Measurements from ENCODE around the gene ZNF597. TPM values are rescaled to one million over a fixed set of nuclear protein-coding genes. Genes with fewer than 3 reads are reported as not detected.
"Not testable (repeated sequence)": the region's sequence is repeated elsewhere in the genome, so short reads cannot be mapped to it uniquely, and the experiment has no call there.

The ZNF597 gene
- total and polyA plus RNA-seq, 2 donors (not counting 1 experiment from before 2014, with no cell fraction given): 1.6 to 2.0 TPM

GRCh38 chr16:3476409-3476808 is 33.1 kb upstream of the ZNF597 start:
- peaks cover 30% of the 10 kb centered on the region for H3K79me2 ChIP-seq (ENCODE audit: control insufficient read depth, insufficient read depth, low read length)
- no peak overlapping the region for H3K27ac ChIP-seq (ENCODE audit: insufficient read depth, low read length)
- no peaks in the 10 kb centered on the region for H3K4me1 ChIP-seq (ENCODE audit: control insufficient read depth, extremely low read depth, insufficient read depth, low read length)
- H3K36me3 ChIP-seq (ENCODE audit: control insufficient read depth, insufficient read depth, low read length): peaks cover 3% of the 10 kb centered on the region
- no peak for TF ChIP-seq CTCF (conservative IDR thresholded peaks at IDR 0.05 in 1 of 2, IDR thresholded peaks at IDR 0.05 in 1 of 2; ENCODE audit: low read depth in 1 of 2, low read length in 2 of 2)
- TF ChIP-seq EZH2 (IDR thresholded peaks at IDR 0.05; ENCODE audit: low read length, missing control alignments): no peak
- DNase-seq (ENCODE audit: low read depth in 2 of 2): no peak
- H2AFZ ChIP-seq (ENCODE audit: low read length): no peak overlapping the region
- no peaks in the 10 kb centered on the region for H4K20me1 ChIP-seq (ENCODE audit: control insufficient read depth, extremely low read depth, insufficient read depth, low read length)
- no peak overlapping the region for H3K4me3 ChIP-seq (replicated peaks in 1 of 4; ENCODE audit: control extremely low read depth in 1 of 4, insufficient read depth in 1 of 4, low read depth in 3 of 4, low read length in 4 of 4)
- H3K27me3 ChIP-seq (ENCODE audit: control insufficient read depth, insufficient read depth, low read length): no peaks in the 10 kb centered on the region
- no peaks in the 10 kb centered on the region for H3K9me3 ChIP-seq (ENCODE audit: control insufficient read depth, insufficient read depth, low read depth, low read length)
- no peak overlapping the region for H3K9ac ChIP-seq (ENCODE audit: insufficient read depth, low read length)
- H3K4me2 ChIP-seq (ENCODE audit: extremely low read depth, insufficient read depth, low read length): no peak overlapping the region

- no peaks in the 10 kb centered on the region for H3K4me1 ChIP-seq (ENCODE audit: control insufficient read depth, extremely low read depth, insufficient read depth, low read length)
- DNase-seq (ENCODE audit: low read depth in 2 of 2): no peak
- H3K36me3 ChIP-seq (ENCODE audit: control insufficient read depth, insufficient read depth, low read length): peaks cover 3% of the 10 kb centered on the region
- TF ChIP-seq CTCF (conservative IDR thresholded peaks at IDR 0.05 in 1 of 2, IDR thresholded peaks at IDR 0.05 in 1 of 2; ENCODE audit: low read depth in 1 of 2, low read length in 2 of 2) (no peak), EZH2 (IDR thresholded peaks at IDR 0.05; ENCODE audit: low read length, missing control alignments) (no peak)
- no peak overlapping the region for H3K4me2 ChIP-seq (ENCODE audit: extremely low read depth, insufficient read depth, low read length)
- H3K27ac ChIP-seq (ENCODE audit: insufficient read depth, low read length): no peak overlapping the region
- peaks cover 32% of the 10 kb centered on the region for H3K79me2 ChIP-seq (ENCODE audit: control insufficient read depth, insufficient read depth, low read length)
- H3K9me3 ChIP-seq (ENCODE audit: control insufficient read depth, insufficient read depth, low read depth, low read length): no peaks in the 10 kb centered on the region
- H3K9ac ChIP-seq (ENCODE audit: insufficient read depth, low read length): no peak overlapping the region
- H3K27me3 ChIP-seq (ENCODE audit: control insufficient read depth, insufficient read depth, low read length): no peaks in the 10 kb centered on the region
- no peaks in the 10 kb centered on the region for H4K20me1 ChIP-seq (ENCODE audit: control insufficient read depth, extremely low read depth, insufficient read depth, low read length)
- no peak overlapping the region for H3K4me3 ChIP-seq (replicated peaks in 1 of 4; ENCODE audit: control extremely low read depth in 1 of 4, insufficient read depth in 1 of 4, low read depth in 3 of 4, low read length in 4 of 4)
- no peak overlapping the region for H2AFZ ChIP-seq (ENCODE audit: low read length)
Observed at GRCh38 chr16:3475604-3476375, 32.5 kb upstream of the ZNF597 start.

- H3K9ac ChIP-seq (ENCODE audit: insufficient read depth, low read length); H3K9me3 ChIP-seq (ENCODE audit: control insufficient read depth, insufficient read depth, low read depth, low read length); H3K4me3 ChIP-seq (replicated peaks in 1 of 4; ENCODE audit: control extremely low read depth in 1 of 4, insufficient read depth in 1 of 4, low read depth in 3 of 4, low read length in 4 of 4); H3K4me2 ChIP-seq (ENCODE audit: extremely low read depth, insufficient read depth, low read length); H3K27me3 ChIP-seq (ENCODE audit: control insufficient read depth, insufficient read depth, low read length); H4K20me1 ChIP-seq (ENCODE audit: control insufficient read depth, extremely low read depth, insufficient read depth, low read length); H2AFZ ChIP-seq (ENCODE audit: low read length); H3K27ac ChIP-seq (ENCODE audit: insufficient read depth, low read length); H3K36me3 ChIP-seq (ENCODE audit: control insufficient read depth, insufficient read depth, low read length); H3K4me1 ChIP-seq (ENCODE audit: control insufficient read depth, extremely low read depth, insufficient read depth, low read length); DNase-seq (ENCODE audit: low read depth in 2 of 2): not testable (repeated sequence)
- peaks cover 41% of the 10 kb centered on the region for H3K79me2 ChIP-seq (ENCODE audit: control insufficient read depth, insufficient read depth, low read length)
Observed at GRCh38 chr16:3474870-3475269, 31.6 kb upstream of the ZNF597 start.

All from fibroblast of lung (primary cell).